Bronchial smooth muscle cell (primary cell): Measurements from ENCODE around the gene KRTAP19-5. TPM values are rescaled to one million over a fixed set of nuclear protein-coding genes. Genes with fewer than 3 reads are reported as not detected.

Experiments used
- total RNA-seq: library from RNA; depleted of rRNA; stranded (reverse); fragments of >200 nt; gene quantifications from 2 replicates; pipeline ENCODE4 v1.2.1, GENCODE V29; 2014

KRTAP19-5 gene
- total RNA-seq, result not detected in 2 replicates

GRCh38 chr21:30502041-30502440 lies at the start of gene KRTAP19-5:
TSS of gene KRTAP19-5 (minus strand) at chr21:30502141. CDS start at chr21:30502090, 51 bp downstream.

GRCh38 chr21:30541764-30542163 lies 39.8 kb upstream of the KRTAP19-5 start, which contains the start of gene KRTAP19-6:
TSS of gene KRTAP19-6 (minus strand) at chr21:30541864. CDS start at chr21:30541833, 31 bp downstream.

GRCh38 chr21:30497065-30497464 lies 4.9 kb downstream of the KRTAP19-5 start, which contains the start of gene KRTAP19-4:
TSS of gene KRTAP19-4 (minus strand) at chr21:30497165. CDS start at chr21:30497110, 55 bp downstream.

GRCh38 chr21:30491963-30492428 lies 9.9 kb downstream of the KRTAP19-5 start, which contains the start of gene KRTAP19-3:
TSS of gene KRTAP19-3 (minus strand) at chr21:30492013. CDS start at chr21:30491957, 56 bp downstream.

GRCh38 chr21:30487336-30487735 lies 14.6 kb downstream of the KRTAP19-5 start, which contains the start of gene KRTAP19-2:
TSS of gene KRTAP19-2 (minus strand) at chr21:30487436. CDS start at chr21:30487348, 88 bp downstream.

GRCh38 chr21:30480145-30480544 lies 21.8 kb downstream of the KRTAP19-5 start, which contains the start of gene KRTAP19-1:
TSS of gene KRTAP19-1 (minus strand) at chr21:30480367. CDS start at chr21:30480317, 50 bp downstream.

Other genes with a start within 250 kb of the KRTAP19-5 start
- not detected in 2 replicates for gene KRTAP24-1, start 219.2 kb downstream of the KRTAP19-5 start, total RNA-seq
- gene KRTAP25-1, start 212.6 kb downstream of the KRTAP19-5 start, total RNA-seq, result not detected in 2 replicates
- not detected in 2 replicates for gene KRTAP26-1, start 181.8 kb downstream of the KRTAP19-5 start, total RNA-seq
- gene KRTAP27-1, start 164.4 kb downstream of the KRTAP19-5 start, total RNA-seq, result not detected in 2 replicates
- not detected in 2 replicates for gene KRTAP23-1, start 153.5 kb downstream of the KRTAP19-5 start, total RNA-seq
- gene KRTAP13-2, start 129.9 kb downstream of the KRTAP19-5 start, total RNA-seq, result not detected in 2 replicates
- gene KRTAP13-1, start 106.1 kb downstream of the KRTAP19-5 start, total RNA-seq, result not detected in 2 replicates
- gene KRTAP13-3, start 76.2 kb downstream of the KRTAP19-5 start, total RNA-seq, result not detected in 2 replicates
- gene KRTAP13-4, start 71.9 kb downstream of the KRTAP19-5 start, total RNA-seq, result not detected in 2 replicates
- not detected in 2 replicates for gene KRTAP15-1, start 61.9 kb downstream of the KRTAP19-5 start, total RNA-seq
- not detected in 2 replicates for gene KRTAP19-1, start 21.8 kb downstream of the KRTAP19-5 start, total RNA-seq
- gene KRTAP19-2, start 14.7 kb downstream of the KRTAP19-5 start, total RNA-seq, result not detected in 2 replicates
- not detected in 2 replicates for gene KRTAP19-3, start 10.1 kb downstream of the KRTAP19-5 start, total RNA-seq
- not detected in 2 replicates for gene KRTAP19-4, start 5.0 kb downstream of the KRTAP19-5 start, total RNA-seq
- not detected in 2 replicates for gene KRTAP19-6, start 39.7 kb upstream of the KRTAP19-5 start, total RNA-seq
- gene KRTAP19-7, start 59.2 kb upstream of the KRTAP19-5 start, total RNA-seq, result not detected in 2 replicates
- not detected in 2 replicates for gene KRTAP22-2, start 88.3 kb upstream of the KRTAP19-5 start, total RNA-seq
- not detected in 2 replicates for gene KRTAP6-3, start 90.3 kb upstream of the KRTAP19-5 start, total RNA-seq
- gene KRTAP6-2, start 96.8 kb upstream of the KRTAP19-5 start, total RNA-seq, result not detected in 2 replicates
- gene KRTAP22-1, start 98.9 kb upstream of the KRTAP19-5 start, total RNA-seq, result not detected in 2 replicates
- gene KRTAP6-1, start 111.8 kb upstream of the KRTAP19-5 start, total RNA-seq, result not detected in 2 replicates
- not detected in 2 replicates for gene KRTAP20-1, start 114.3 kb upstream of the KRTAP19-5 start, total RNA-seq
- not detected in 2 replicates for gene KRTAP20-4, start 118.5 kb upstream of the KRTAP19-5 start, total RNA-seq
- gene KRTAP20-2, start 133.1 kb upstream of the KRTAP19-5 start, total RNA-seq, result not detected in 2 replicates
- gene KRTAP20-3, start 140.7 kb upstream of the KRTAP19-5 start, total RNA-seq, result not detected in 2 replicates
- gene KRTAP21-3, start 216.6 kb upstream of the KRTAP19-5 start, total RNA-seq, result not detected in 2 replicates
- not detected in 2 replicates for gene KRTAP21-2, start 245.1 kb upstream of the KRTAP19-5 start, total RNA-seq